Liver (tissue), 9 donors: ENCODE measurements around the gene TEX30. TPM values are rescaled to one million over a fixed set of nuclear protein-coding genes. Genes with fewer than 3 reads are reported as not detected.

ENCODE experiments used
- DNase-seq: peaks from one replicate; pipeline ENCODE4 v3.0.0-alpha.2; 2017; ENCODE audit warnings: low spot score
- H3K27ac ChIP-seq, 2 donors: one replicate each; pipeline ENCODE4 v1.7.0; 2013; ENCODE audit warnings: inconsistent platforms in 2 of 2, low read length in 2 of 2, control low read depth in 1 of 2, low read depth in 1 of 2, mild to moderate bottlenecking in 1 of 2
- H3K27me3 ChIP-seq, 4 donors: one replicate each; pipeline versions ENCODE4 v1.6.1 to v1.7.0; 2013; ENCODE audit warnings: low read length in 3 of 4, inconsistent platforms in 1 of 4, mild to moderate bottlenecking in 1 of 4, moderate library complexity in 1 of 4; ENCODE audit not compliant: control insufficient read depth in 4 of 4, insufficient read depth in 4 of 4
- H3K36me3 ChIP-seq, 4 donors: one replicate each; pipeline versions ENCODE4 v1.6.1 to v1.7.0; 2013; ENCODE audit warnings: low read length in 3 of 4, mild to moderate bottlenecking in 3 of 4, low read depth in 1 of 4, moderate library complexity in 1 of 4; ENCODE audit not compliant: control insufficient read depth in 4 of 4, insufficient read depth in 3 of 4
- H3K4me1 ChIP-seq, 4 donors: one replicate each; pipeline versions ENCODE4 v1.6.1 to v1.7.0; 2013; ENCODE audit warnings: low read length in 3 of 4, mild to moderate bottlenecking in 3 of 4, moderate library complexity in 1 of 4; ENCODE audit not compliant: control insufficient read depth in 4 of 4, insufficient read depth in 4 of 4
- H3K4me3 ChIP-seq, 3 donors: one replicate each; pipeline versions ENCODE4 v1.6.1 to v1.7.0; 2013; ENCODE audit warnings: low read length in 3 of 3, control low read depth in 1 of 3, low read depth in 1 of 3, mild to moderate bottlenecking in 1 of 3
- H3K9ac ChIP-seq, 2 donors: one replicate each; pipeline ENCODE4 v1.7.0; 2013; ENCODE audit warnings: low read length in 2 of 2, mild to moderate bottlenecking in 2 of 2, moderate library complexity in 2 of 2, control low read depth in 1 of 2, low read depth in 1 of 2
- H3K9me3 ChIP-seq, 4 donors: one replicate each; pipeline versions ENCODE4 v1.6.1 to v1.7.0; 2013; ENCODE audit warnings: low read length in 3 of 4; ENCODE audit not compliant: control insufficient read depth in 4 of 4
- ATF3 ChIP-seq: IDR thresholded peaks from 2 replicates; pipeline ENCODE4 v1.6.1; 2016; ENCODE audit warnings: antibody characterized with exemption
- CTCF ChIP-seq: fragments of 150-350 bp; IDR thresholded peaks from 2 replicates; pipeline ENCODE4 v1.5.1; 2017; ENCODE audit warnings: improper control_type of control experiment, low read depth, low read length; ENCODE audit not compliant: missing input control
- EGR1 ChIP-seq, 2 donors: IDR thresholded peaks; 2 replicates each; pipeline ENCODE4 v1.6.1; 2016 to 2018; ENCODE audit warnings: antibody characterized with exemption in 2 of 2, low read depth in 2 of 2
- FOXA1 ChIP-seq: IDR thresholded peaks from 2 replicates; pipeline ENCODE4 v1.6.1; 2016; ENCODE audit warnings: antibody characterized with exemption
- FOXA2 ChIP-seq: IDR thresholded peaks from 2 replicates; pipeline ENCODE4 v1.6.1; 2016; ENCODE audit warnings: antibody characterized with exemption
- HNF4A ChIP-seq, 2 donors: conservative IDR thresholded peaks; 2 replicates each; pipeline ENCODE4 v1.6.1; 2016; ENCODE audit warnings: antibody characterized with exemption in 2 of 2, mild to moderate bottlenecking in 2 of 2
- HNF4G ChIP-seq: IDR thresholded peaks from 2 replicates; pipeline ENCODE4 v1.6.1; 2016; ENCODE audit warnings: antibody characterized with exemption
- JUND ChIP-seq, 2 donors: IDR thresholded peaks; 2 replicates each; pipeline ENCODE4 v1.6.1; 2016; ENCODE audit warnings: antibody characterized with exemption in 2 of 2
- MAX ChIP-seq: IDR thresholded peaks from 2 replicates; pipeline ENCODE4 v1.6.1; 2016; ENCODE audit warnings: antibody characterized with exemption
- NR2F2 ChIP-seq: IDR thresholded peaks from 2 replicates; pipeline ENCODE4 v1.6.1; 2016; ENCODE audit warnings: antibody characterized with exemption
- RAD21 ChIP-seq, 2 donors: IDR thresholded peaks; 2 replicates each; pipeline ENCODE4 v1.6.1; 2016; ENCODE audit warnings: antibody characterized with exemption in 2 of 2, mild to moderate bottlenecking in 2 of 2
- RXRA ChIP-seq, 2 donors: IDR thresholded peaks; 2 replicates each; pipeline ENCODE4 v1.6.1; 2017 to 2018; ENCODE audit warnings: antibody characterized with exemption in 2 of 2, mild to moderate bottlenecking in 1 of 2
- SP1 ChIP-seq: IDR thresholded peaks from 2 replicates; pipeline ENCODE4 v1.6.1; 2018; ENCODE audit warnings: antibody characterized with exemption, mild to moderate bottlenecking
- TAF1 ChIP-seq: conservative IDR thresholded peaks from 2 replicates; pipeline ENCODE4 v1.6.1; 2016; ENCODE audit warnings: antibody characterized with exemption, mild to moderate bottlenecking
- YY1 ChIP-seq: IDR thresholded peaks from 2 replicates; pipeline ENCODE4 v1.6.1; 2016; ENCODE audit warnings: antibody characterized with exemption, mild to moderate bottlenecking
- ZBTB33 ChIP-seq: IDR thresholded peaks from 2 replicates; pipeline ENCODE4 v1.6.1; 2016; ENCODE audit warnings: antibody characterized with exemption
- WGBS: extraction: QIAGEN DNeasy Blood & Tissue Kit; methylation state at CpG from one replicate; pipeline ENCODE4 v1.1.7; 2013; 5-methylcytosine and 5-hydroxymethylcytosine counted together
- polyA plus RNA-seq, 2 donors: library from polyadenylated mRNA; stranded (reverse) in 1 of 2; unstranded in 1 of 2; fragments of 200-250 nt in 1 of 2; fragments of >200 nt in 1 of 2; fragmentation: Nextera tagmentation in 1 of 2; extraction: Ambion mirVana in 1 of 2; gene quantifications; one replicate each; pipeline versions ENCODE4 v1.2.1 to v1.2.3, GENCODE V29; 2013 to 2015
- total RNA-seq, 2 donors: library from RNA; depleted of rRNA; stranded (reverse); fragments of >200 nt; gene quantifications; one replicate each; pipeline ENCODE4 v1.2.3, GENCODE V29; 2014
- donor health status: healthy.
- donor health status: healthy.
- donor health status: healthy.
- donor health status: healthy.
- donor health status: healthy.

TEX30 gene
- total and polyA plus RNA-seq, 4 donors = 9.9 to 28.2 (median 12.2) TPM

GRCh38 chr13:102751886-102752285 lies 21.7 kb downstream of the TEX30 start:
- no peak overlapping the region for H3K4me3 ChIP-seq
- no peak for DNase-seq
- peaks cover 0 to 4% (median under 1%) of the 10 kb centered on the region in 4 donors for H3K9me3 ChIP-seq
- H3K27me3 ChIP-seq = no peaks in the 10 kb centered on the region
- WGBS = 96% methylated on average over 3 of the region's 3 CpGs
- no peaks in the 10 kb centered on the region for H3K4me1 ChIP-seq
- no peak overlapping the region for H3K9ac ChIP-seq
- no peak for TF ChIP-seq HNF4A (conservative IDR thresholded peaks at IDR 0.05)
- no peak for TF ChIP-seq SP1
- no peak for TF ChIP-seq FOXA1
- TF ChIP-seq RAD21 (IDR thresholded peaks at IDR 0.05) = no peak
- TF ChIP-seq HNF4G = no peak
- TF ChIP-seq RXRA (IDR thresholded peaks at IDR 0.05) = no peak
- TF ChIP-seq EGR1 (IDR thresholded peaks at IDR 0.05; ENCODE audit: low read depth in 2 of 2) = no peak
- TF ChIP-seq MAX = no peak
- no peak for TF ChIP-seq FOXA2
- TF ChIP-seq ATF3 = no peak
- TF ChIP-seq JUND (IDR thresholded peaks at IDR 0.05) = no peak
- TF ChIP-seq CTCF = no peak
- no peak for TF ChIP-seq ZBTB33
- no peak for TF ChIP-seq YY1
- no peak for TF ChIP-seq NR2F2
- TF ChIP-seq TAF1 = no peak
- no peak overlapping the region for H3K27ac ChIP-seq
- H3K36me3 ChIP-seq = no peaks in the 10 kb centered on the region

- Histone ChIP-seq H3K4me1 (no peaks in the 10 kb centered on the region), H3K27ac (no peak overlapping the region), H3K9ac (no peak overlapping the region), H3K27me3 (no peaks in the 10 kb centered on the region), H3K4me3 (no peak overlapping the region), H3K9me3 (peaks cover 10 to 45% (median 34%) of the 10 kb centered on the region in 4 donors), H3K36me3 (no peaks in the 10 kb centered on the region)
- TF ChIP-seq NR2F2 (no peak), YY1 (no peak), CTCF (no peak), TAF1 (no peak), FOXA1 (no peak), HNF4G (no peak), FOXA2 (no peak)
- DNase-seq = no peak
These were observed 31.1 kb downstream of the TEX30 start for GRCh38 chr13:102742506-102742905.
